ENCODE results near the gene RBM5. TPM values are rescaled to one million over a fixed set of nuclear protein-coding genes. Genes with fewer than 3 reads are reported as not detected.

Gene RBM5
- total RNA-seq, 1 donor: 267 TPM

GRCh38 chr3:50121072-50122032, 32.6 kb downstream of the RBM5 start:
- DNase-seq (ENCODE audit: low read depth in 2 of 3, low spot score in 2 of 3): peak; percentile 59 to 80 (median 78)

GRCh38 chr3:50122071-50122470, 33.4 kb downstream of the RBM5 start:
- DNase-seq (ENCODE audit: low read depth in 2 of 3, low spot score in 2 of 3): no peak

DNA sequence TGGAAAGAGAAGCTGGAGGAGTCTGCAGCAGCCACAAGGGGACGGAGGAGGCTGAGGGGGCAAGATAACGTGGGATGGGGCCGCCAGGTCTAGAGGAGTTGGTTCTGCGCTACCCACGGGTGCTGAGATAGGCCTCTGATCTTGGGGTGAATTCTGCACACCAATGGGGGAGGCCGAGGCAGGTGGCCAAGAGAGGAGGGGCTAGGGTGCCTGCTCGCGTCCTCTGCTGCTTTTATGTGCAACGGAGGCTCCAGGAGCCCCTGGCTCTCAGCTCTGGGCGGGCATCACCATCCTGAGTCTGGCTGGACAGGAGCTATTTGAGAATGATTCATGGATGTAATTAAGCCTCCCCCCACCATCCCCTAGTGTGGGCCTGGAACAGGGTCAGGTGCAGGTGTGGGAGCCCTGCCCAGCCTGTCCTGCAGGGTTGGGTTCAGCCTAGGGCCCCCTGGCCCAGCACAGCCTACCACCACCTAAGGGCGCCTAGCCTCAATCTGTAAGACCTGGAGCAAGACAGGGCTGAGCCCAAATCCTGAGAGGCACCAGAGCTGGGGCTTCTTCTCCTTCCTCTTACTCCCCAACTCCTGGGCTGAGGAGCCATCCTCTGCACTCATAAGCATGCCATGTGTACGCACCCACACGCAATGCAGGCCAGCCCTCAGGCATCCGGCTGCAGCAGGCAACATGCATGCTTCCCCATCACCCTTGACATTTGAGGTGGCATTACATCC, 34.1 kb downstream of the RBM5 start:
- DNase-seq (ENCODE audit: low read depth in 2 of 3, low spot score in 2 of 3): no peak

- peak in 1 of 3 donors; percentile 34 for DNase-seq (ENCODE audit: low read depth in 2 of 3, low spot score in 2 of 3)
Observed at GRCh38 chr3:50123394-50124051, 34.8 kb downstream of the RBM5 start.

- no peak for DNase-seq (ENCODE audit: low read depth in 2 of 3, low spot score in 2 of 3)
Observed at GRCh38 chr3:50124052-50124799, 35.5 kb downstream of the RBM5 start.

GRCh38 chr3:50124800-50125178, 36.1 kb downstream of the RBM5 start:
- DNase-seq (ENCODE audit: low read depth in 2 of 3, low spot score in 2 of 3): no peak

- no peak for DNase-seq (ENCODE audit: low read depth in 2 of 3, low spot score in 2 of 3)
Observed at GRCh38 chr3:50125541-50126286, 37.0 kb downstream of the RBM5 start.

- DNase-seq (ENCODE audit: low read depth in 2 of 3, low spot score in 2 of 3): no peak
Observed at GRCh38 chr3:50126287-50127211, 37.8 kb downstream of the RBM5 start.

DNA sequence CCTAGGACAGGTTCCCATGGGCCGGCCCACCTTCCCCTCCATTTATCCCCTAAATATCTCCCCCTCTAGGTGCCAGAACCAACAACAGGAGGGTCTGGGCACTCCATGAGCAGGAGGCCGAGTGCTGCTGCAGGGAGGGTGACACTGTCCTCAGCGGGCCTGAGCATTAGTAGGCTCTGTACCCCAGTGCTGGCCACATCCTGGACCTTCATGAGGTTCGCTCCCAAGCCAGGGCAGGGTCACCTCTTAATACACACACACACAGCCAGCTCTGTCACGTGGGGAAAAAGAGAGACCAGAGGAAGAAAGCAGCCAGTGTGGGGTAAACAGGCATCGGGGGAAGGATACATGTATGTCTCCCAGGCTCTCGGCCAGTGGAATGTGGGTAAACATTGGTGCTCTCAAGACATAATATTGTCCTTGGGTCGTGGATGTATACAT, 38.6 kb downstream of the RBM5 start:
- no peak for DNase-seq (ENCODE audit: low read depth in 2 of 3, low spot score in 2 of 3)

DNA sequence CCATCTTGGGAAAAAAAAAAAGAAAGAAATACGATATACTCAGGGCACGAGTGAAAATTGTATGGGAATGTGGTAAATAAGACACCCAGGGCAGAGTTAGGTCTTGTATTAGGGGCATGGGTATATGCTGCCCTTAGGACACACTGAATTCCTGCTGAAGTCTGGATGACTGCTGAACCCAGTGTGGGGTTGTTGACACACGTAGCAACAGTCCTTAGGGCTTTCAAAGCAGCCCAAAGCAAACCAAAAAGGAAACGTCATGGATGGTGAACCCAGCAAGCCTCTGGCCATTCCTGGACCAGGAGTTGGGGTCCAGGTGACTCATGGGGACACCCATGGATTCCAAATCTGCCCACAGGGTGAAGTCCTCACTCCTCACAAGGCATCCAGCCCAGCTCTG, 39.3 kb downstream of the RBM5 start:
- no peak for DNase-seq (ENCODE audit: low read depth in 2 of 3, low spot score in 2 of 3)

- DNase-seq (ENCODE audit: low read depth in 2 of 3, low spot score in 2 of 3): no peak
Observed at GRCh38 chr3:50130436-50130835, 41.7 kb downstream of the RBM5 start.

- no peak for DNase-seq (ENCODE audit: low read depth in 2 of 3, low spot score in 2 of 3)
Observed at GRCh38 chr3:50132421-50133282, 43.9 kb downstream of the RBM5 start.

- DNase-seq (ENCODE audit: low read depth in 2 of 3, low spot score in 2 of 3): no peak
Observed at GRCh38 chr3:50133283-50133615, 44.5 kb downstream of the RBM5 start.

DNA sequence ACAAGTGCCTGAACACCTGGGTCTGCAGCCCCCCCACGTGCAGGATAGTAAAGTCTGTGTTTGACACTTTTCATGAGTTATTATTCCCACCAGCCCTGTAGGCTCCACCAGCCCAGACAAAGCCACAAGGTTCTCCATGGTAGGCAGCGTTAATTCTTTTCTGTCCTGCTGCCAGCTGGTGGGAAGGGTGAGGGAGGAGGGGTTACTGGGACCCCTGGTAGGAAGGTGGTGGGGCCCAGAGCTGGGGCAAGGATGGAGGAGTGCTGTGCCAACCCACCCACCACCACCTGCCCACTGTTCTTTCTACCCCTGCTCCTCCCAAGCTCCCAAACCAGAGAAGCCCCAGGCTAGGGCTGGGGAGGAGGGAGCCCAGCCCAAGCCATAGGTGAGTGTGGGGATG, 45.6 kb downstream of the RBM5 start:
- no peak for DNase-seq (ENCODE audit: low read depth in 2 of 3, low spot score in 2 of 3)

GRCh38 chr3:50135964-50136363, 47.2 kb downstream of the RBM5 start:
- no peak for DNase-seq (ENCODE audit: low read depth in 2 of 3, low spot score in 2 of 3)

DNA sequence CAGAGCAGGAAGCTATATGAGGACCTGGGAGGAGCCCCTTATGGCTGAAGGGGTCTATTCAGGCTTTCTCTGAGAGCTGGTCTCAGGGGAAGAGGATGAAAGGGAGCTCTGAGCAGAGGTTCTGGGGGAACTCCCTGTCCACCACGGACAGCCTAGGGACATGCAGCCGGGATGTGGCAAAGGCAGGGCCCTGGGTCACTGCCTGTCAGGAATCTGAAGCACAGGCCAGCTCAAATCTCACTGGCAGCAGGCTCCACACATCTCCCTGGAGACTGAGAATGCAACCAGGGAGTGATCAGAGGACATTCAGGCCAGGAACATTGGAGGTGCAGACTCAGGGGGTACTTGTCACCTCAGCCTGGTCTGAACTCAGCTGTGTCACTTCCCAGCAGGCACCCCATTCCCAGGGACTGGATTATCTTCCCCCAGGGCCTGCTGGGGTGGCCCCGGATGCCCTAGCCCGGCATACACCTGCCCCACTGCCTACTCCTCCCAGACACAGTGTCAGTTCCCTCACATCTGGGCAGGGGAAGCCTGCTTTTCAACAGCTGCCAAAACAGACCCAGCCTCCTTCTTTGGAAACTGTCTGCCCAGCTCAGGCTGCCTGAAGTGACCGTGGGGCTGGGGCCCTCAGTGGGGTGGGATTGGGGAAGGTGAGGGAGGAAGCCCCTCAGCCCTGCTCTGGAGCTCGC, 48.1 kb downstream of the RBM5 start:
- DNase-seq (ENCODE audit: low read depth in 2 of 3, low spot score in 2 of 3): no peak

DNA sequence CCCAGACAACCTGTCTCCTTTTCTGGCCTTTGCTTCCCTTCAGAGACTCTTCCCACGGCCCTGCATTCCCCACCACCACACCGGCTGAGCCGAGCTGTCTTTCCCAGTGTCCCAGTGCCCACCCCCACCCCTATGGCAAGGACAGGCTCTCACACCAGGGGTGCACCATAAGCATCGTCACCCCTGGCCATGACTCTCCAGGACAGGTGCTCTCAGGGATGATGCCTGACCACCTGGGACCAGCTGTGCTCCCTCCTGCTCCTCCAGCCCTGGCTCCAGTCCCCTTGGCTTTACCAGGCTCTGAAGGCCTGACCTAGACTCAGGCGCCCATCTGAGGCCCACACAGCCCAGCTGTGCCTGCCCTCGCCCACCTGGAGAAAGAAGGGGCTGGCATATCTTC, 48.8 kb downstream of the RBM5 start:
- DNase-seq (ENCODE audit: low read depth in 2 of 3, low spot score in 2 of 3): no peak

All from hematopoietic multipotent progenitor cell (in vitro differentiated cells).